SW 1271 (cell line): ENCODE data around the gene CDH23.

Source experiments
- DNase-seq, 2 experiments: peaks; one replicate each; lab custom pipeline; 2025; lab: John Stamatoyannopoulos, UW

CDH23 gene

DNA sequence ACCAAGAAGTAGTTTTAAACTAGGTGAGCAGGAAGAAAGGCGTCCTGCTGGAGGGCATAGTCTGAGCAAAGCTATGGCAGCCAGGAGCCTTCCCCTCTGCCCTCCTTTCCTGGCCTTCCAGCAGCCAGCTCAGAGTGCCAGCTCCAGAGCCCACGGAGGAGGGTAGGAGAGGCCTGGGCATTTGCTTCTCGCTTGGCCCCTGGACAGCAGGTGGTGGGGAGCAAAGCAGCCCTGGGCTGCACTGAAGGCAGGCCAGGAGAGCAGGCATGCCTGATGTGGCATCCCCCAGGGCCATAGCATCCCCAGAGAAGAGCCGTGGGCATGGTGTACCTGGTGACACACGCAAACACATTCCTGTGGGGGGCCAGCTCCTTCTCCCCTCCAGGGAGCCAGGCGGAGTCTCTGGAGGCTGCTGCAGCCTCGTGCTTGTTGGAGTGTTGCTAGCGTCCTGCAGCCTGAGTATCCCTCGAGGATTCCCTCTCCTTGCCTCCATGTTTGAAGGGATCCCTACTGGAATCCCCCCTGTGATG is 43.9 kb downstream of the CDH23 start:
- no peak for DNase-seq

DNA sequence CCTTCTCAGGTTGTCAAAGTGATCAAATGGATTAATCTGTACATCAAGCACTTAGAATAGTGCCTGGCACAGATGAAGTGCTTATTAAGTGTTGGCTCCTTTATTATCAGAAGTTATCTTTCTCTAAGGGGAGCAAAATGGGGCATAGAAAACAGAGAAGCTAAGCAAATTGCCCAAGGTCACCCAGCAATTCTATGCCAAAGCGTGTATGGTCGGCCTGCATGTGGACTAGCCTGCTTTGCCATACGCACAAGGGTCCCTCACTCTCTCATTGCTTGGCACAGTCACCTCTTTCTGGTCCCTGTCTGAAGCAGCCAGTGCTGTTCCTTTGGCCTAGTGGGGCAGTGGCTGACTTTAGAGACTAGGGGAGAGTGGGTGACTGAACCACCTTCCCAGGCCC is 45.3 kb downstream of the CDH23 start:
- DNase-seq: no peak

DNA sequence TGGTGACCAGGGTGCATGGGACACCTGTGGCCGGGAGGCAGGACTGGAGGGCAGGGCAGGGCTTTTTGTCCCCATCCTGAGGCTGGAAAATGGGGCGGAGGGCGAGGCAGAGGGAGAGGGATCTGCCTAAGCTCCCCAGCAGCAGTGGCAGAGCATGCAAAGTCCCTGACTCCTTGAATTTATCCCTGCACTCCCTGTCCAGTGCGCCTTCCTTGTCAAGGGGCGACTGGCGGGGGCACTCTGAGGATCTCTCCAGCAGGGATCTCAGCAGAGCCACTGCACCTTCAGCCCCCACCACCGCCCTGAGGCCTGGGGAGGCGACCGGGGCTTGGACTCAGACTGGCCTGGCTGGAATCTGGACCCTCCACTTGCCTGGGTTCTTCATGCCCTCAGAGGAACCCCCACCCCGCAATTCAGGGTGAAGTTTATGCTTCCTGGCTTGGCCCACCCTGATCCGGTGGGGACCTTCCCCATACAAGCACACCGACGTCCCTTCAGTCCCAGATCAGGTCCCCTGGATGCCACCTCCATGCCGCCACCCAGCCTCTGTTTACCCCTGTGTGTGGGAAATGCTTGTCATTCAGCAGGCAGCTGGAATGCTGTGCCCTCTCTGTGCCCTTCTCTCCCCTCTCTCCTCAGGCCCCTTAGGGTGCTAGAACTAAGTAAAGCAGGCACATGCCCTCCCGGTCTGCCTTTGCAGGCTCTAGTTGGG is 46.3 kb downstream of the CDH23 start:
- no peak for DNase-seq

DNA sequence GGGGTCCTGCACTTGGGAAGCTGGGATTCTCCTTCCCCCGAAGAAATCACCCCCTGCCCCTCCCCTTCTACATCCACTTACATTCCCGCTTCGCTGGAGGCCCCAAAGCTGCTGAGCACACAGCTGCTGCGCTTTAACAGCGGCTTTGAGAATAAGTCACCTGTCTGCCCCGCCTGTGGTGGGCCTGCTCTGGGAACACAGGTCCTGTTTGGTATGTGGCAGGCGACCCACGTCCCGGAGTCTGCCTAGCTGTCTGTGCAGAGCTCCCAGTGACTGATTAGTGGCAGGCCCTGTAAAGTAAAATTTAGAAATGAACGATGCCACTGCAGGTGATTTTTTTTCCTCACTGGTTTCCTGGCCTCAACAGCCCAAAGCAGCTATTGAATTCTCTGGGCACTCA is 47.0 kb downstream of the CDH23 start:
- DNase-seq: no peak

DNA sequence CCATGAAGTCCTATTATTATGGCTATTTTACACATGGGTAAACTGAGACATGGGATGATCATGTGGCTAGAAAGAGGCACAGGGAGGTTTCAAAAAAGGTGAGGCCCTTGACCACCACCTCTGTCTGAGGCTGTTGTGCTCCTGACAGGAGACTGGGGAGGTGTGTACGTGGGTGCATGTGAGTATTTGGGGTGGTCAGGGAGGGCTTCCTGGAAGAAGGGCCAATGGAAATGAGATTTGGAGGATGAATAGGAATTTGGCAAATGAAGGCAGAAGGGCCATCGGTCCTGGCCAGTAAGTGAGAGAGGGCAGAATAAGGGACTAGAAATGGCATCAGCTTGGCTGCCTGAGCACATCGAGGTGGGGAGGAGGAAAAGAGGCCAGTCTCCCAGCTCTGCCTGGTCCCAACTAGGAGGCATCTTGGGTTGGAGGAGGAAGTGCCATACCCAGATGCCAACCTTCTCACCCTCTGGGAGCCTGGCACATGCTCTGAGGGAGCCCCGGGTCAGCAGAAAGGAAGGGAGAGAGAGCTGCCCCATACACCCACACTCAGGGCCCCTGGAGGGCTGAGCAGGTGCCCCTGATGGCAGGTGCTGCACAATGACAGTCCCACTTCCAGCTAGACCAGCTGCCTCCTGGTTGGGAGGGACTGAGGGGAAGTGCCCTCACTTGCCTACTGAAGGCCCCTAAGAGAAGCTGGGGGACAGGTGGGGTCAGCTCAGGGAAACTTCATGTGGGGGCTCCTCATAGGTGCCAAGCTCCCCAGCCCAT is 47.7 kb downstream of the CDH23 start:
- DNase-seq: no peak

DNA sequence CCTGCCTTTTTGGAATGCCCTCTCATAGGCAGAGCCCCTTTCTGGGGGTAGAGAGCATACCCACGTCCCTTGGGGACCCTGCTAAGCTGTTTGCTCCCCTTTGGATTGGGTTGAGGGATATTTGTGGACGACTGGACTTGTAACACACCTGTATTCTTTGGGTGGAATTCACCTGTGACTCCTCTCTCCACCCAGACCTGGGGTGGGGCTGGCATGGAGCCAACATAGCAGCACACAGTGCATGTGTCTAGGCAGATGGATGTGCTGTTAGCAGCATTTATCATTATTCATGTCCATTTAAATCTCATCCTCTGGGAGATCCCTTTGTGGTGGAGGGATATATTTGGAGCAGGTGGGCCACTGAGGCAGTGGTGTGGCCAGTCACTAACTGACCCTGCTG is 51.0 kb downstream of the CDH23 start:
- no peak for DNase-seq

DNA sequence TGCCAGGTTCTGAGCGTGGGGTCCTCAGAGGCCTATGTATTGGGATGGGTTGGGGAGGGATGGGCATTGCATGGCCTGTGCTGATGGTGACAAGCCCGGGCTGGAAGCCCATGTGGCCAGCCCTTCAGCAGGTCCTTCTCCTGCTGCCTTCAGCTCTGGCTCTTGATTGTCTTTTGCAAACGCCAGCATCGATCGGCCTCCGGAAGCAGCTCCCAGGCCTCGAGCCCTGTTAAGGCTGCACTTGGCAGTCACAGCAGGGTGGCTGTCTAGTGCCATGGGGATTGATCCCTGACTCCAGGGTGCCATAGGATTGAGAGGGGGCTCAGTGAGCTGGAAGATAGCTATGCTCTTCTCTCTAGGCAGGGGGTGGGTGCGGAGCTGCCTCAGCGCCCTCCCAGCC is 51.4 kb downstream of the CDH23 start:
- no peak for DNase-seq

DNA sequence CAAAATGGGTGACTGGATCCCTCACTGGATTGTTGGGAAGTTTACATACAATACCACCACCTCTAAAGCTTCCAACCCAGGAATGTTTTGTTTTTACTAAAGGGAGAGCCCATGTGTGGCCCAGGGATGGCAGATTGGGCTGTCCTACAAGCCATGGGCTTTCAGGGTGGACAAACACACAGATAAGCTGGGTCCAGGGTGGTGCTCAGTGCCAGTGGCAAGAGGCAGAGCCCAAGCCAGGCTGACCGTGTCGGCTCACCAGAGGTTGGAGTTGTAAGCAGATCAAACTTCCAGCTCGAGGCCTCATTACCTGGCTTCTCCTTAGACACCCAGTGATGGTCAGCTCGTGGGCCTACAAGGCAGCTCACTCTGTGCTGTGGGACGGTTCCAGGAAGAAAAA is 52.3 kb downstream of the CDH23 start:
- DNase-seq: no peak

DNA sequence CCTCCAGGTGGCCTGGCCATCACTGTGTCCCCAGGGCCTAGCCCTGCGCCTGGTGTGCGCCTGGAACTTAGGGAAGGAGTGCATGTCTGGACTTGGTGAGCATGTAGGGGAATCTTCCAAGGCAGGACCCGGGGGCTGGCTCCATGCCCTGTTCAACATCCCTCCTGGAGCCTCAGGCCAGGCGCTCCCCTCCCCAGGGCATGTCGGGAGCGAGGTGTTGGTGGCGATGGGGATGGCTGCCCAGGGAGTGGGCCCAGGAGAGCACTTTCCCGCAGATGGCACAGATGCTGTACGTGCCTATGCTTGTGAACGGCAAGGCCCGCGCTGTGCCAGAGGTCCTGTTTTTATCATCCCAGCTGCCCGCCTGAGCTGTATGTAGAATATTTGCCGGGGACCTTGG is 55.0 kb downstream of the CDH23 start:
- DNase-seq: no peak

DNA sequence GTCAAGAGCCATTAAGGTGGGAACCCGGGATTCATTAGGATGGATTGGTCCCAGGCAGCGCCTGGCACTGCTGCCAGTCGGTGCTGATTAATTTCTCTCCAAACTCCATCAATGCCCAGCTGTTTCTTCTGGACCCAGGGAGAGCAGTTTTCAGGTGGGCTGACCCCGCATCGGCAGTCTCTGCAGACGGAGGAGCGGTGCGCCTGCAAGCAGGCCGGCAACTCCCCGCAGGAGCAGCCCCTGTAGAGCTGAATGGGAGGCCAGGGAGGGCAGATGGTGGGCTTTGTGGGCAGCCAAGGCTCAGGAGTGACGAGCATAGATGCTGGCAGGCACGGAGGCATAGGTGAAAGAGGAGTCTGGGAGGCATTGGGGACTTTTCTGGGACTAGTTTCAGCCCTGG is 56.5 kb downstream of the CDH23 start:
- no peak for DNase-seq

DNA sequence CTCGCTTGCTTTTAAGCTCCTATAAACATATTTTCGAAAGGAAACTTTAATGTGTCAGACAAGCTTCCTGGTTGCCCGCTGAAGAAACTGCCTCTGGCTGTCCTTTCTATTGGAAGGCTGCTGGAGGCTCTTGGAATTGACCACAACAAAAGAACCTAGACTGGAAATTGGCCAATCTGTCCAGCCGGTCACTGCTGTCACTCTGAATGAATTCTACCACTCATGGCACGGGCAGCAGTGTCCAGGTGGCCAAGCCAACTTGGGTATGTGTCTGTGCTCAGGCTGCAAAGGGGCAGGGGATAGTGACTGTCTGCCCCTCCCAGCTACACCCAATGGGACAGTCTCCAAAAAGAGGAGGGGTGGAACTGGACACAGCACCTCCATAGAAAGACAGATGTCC is 57.6 kb downstream of the CDH23 start:
- no peak for DNase-seq

DNA sequence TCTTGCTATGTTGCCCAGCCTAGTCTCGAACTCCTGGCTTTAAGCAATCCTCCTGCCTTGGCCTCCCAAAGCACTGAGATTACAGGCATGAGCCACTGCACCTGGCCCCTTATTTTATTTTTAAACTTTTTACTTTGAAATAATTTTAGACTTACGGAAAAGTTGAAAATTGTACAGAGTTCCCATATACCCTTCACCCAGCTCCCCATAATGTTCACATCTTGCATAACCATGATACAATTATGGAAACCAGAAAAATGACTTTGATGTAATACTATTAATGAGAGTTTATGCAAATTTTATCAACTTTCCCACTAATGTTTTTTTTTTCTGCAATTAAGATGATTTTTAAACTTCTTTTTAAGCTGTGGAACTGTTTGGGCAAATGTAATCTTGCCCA is 58.3 kb downstream of the CDH23 start:
- no peak for DNase-seq

DNA sequence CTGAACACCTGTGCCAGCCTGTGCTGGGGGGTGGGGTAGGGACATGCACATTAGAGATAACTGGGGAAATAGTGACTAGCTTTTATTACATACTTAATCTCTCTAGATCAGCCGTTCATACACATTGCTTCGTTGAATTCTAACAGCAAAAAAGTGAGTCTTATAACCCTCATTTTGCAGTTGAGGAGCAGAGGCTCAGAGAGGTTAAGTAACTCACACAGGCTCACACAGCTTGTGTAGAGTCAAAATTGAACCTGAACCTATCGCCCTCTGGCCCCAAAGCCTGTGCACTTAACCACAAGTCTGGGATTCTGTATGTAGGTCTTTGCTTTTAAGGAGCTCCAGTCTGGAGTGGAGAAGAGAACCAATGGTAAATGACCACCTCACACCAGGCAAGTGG is 59.9 kb downstream of the CDH23 start:
- no peak for DNase-seq

DNA sequence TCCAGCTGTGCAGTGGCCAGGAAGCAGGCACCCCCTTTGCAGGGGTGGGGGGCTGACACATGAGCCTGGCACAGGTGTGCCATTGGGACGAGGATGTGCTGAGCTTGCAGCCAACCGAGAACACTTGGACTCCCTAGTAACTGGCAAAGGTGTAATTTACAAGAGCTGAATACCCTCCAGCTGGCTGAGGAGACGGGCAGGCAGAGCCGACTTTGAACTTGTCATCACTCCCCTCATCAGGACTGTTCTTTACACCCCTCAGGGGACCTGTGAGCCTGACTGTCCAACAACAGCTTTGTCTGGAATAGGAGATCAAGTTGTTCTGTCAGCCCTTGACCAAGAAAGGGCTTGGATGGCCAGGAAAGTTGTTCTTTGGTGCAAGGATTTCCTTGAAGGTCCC is 61.2 kb downstream of the CDH23 start:
- no peak for DNase-seq

DNA sequence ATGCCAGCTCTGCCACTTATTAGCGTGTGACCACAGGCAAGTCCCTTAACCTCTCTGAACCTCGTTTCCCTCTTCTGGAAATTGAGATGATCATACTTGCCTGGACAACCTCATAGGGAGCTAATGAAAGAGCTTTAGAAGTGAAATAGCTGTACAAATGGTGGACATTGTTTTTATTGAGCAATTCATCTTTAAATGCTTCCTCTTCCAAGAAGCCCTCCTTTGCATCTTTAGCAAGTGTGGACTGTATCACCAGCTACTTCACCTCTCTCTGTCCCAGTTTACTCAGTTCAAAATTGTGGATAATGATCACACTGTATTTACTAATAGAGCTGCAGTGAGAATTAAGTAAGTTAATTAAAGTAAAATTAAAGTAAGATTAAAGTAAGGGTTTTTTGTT is 61.7 kb downstream of the CDH23 start:
- no peak for DNase-seq

DNA sequence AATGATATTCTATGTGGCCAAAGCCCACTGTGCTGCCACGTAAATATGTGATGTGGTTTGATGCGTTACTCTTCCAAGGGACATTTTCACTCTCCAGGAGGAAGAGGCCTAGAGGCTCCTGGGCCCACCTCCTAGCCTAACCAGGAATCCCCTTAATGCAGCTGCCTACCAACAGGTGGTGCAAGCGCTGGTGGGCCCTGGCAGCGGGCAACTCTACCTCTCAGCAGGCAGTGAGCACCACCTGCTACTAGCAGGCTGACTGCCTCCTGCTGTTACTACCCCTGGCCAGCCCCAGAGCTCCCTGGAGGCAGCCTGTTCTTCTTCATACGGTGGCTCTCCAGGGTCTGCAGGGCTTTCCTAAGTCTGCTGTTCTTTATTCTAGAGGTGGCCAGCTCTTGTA is 62.8 kb downstream of the CDH23 start:
- DNase-seq: no peak

DNA sequence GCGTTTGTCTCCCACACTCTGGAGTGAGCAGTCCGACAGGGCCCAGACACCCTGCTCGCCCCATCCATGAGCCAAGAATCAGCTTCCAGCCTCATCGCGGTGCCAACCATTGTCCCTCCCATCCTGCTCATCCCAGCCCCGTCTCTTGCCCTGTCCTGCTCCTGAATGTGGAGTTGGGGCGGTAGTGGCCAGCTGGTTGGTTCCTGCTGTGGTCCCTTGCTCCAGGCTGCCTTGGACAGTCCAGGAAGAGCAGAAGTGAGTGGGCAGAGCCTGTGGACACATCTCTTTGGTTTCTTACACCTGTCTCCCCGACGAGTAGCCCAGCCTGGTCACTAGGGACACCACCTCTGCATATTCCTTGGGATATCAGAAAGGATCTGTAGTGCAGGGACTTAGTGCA is 63.9 kb downstream of the CDH23 start:
- no peak for DNase-seq

DNA sequence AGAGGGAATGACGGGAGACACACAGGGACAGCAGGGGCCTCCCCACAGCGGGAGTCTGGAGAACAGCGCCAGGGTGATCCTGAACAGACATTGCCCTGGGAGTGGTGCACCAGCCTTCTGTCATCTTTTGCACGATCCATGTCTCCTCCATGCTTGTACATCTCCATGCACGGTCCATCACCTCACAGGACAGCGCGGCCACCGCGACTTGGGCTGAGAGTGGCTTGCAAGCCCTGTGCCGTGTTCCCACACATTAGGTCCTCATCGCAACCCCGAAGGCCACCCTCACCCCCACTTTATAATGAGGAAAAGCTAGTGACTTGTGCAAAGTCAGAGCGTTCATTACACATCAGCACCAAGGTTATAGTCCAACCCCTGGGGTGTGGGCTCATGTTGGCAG is 64.7 kb downstream of the CDH23 start:
- no peak for DNase-seq

DNA sequence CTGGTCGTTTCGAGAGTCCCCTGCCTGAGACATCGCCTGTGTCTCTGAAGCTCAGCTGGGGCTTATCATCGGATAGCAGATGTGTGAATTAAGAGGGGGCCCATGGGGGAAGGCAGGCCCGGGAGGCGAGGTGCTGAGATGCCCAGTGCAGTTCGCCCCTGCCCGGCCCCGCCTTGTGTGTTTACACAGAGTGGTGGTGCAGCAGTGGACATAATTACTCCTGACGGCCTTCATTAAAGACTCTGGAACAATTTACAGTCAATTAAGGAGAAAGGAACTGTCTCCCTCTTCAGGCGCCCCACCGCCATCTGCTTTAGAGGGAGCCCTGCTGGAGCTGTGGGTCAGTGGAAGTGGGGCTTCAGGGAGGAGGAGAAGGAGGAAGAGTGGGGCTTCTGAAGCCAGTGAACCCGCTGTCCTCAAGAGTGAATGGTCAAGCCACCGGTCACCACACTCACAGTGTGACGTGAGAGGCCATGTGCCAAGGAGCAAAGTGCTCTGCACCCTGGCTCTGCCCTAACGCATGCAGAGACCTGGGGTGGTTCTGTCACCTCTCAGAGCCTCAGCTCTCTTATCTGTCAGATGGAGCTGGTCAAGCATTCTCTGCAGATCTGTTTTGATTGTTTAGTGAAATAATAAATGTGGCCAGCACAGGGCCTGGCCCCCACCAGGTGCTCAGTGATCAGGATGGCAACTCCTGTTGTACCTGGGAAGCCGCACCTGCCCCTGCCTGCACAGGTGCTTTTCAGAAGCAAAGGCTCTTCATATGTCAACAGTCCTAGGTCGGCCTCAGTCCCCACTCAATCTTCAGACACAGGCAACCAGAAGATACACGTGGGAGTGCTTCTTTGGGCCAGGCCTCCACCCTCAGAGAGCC is 65.6 kb downstream of the CDH23 start:
- no peak for DNase-seq

DNA sequence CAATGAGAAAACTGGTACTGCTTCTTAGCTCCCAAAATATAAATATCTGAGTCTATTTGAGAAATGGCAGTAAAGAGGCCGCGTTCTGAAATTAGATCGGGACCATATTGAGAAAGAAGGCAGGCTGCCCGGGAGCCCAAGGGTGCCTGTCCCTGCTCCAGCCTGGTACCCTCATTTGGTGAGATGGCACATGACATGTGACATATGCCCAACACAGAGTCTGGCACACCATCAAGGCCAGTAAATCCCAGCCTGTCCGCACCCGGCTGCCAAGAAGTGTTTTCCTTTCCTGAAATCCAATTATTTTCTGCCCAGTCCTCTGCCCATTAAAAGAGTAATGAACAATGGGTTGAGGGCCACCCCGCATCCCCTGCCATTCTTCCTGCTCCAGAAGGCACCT is 66.4 kb downstream of the CDH23 start:
- DNase-seq: no peak

DNA sequence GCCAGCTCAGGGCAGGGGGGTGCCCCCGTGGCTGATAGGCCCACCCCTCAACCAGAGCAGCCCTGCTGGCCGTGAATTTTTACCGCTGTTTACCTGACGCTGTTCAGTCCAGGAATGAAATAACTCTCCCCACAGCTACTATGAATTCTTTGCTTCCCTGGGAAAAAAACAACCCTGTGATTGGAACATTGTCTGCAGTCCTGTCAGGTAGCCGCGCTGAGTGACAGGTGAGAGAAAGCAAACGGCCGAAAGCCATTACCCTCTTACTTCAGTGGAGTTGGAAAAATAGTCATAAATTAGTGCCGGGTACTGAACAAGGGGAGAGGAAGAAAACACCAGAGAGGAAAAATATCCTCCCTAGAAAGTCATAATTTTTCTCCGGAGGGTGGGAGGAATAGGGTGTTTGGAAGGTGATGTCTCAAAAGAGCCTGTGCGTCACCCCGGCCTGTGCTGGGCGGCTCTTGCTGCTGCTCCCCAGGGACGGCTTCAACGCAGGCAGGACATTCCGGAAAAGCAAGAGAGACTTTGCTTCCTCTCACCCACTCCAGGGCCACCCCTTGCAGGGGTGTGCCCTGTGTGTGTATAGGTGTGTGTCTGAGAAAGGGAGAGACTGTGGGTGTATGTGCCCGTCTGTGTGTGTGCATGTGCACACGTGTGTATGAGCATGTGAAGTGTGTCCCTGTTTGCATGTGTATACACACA is 69.0 kb downstream of the CDH23 start:
- no peak for DNase-seq

DNA sequence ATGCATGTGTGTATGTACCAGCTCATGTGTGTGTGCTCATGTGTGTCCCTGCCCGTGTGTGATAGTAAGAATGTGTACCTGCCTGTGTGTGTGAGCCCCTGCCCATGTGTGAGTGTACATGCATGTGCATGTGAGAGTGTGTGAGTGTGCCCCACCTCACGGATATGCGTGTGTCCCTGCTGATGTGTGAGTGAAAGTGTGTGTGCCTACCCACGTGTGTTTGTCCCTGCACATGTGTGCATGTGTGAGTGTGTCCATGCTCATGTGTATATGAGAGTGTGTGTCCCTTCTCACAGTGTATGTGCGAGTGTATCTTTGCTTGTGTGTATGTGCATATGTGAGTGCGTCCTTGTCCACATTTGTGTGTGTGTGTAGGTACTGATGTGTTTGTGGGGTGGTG is 69.6 kb downstream of the CDH23 start:
- DNase-seq: no peak
